WERI-Rb-1 (cell line): ENCODE measurements around the gene ALPK1.
"Not testable (repeated sequence)": the region's sequence is repeated elsewhere in the genome, so short reads cannot be mapped to it uniquely, and the experiment has no call there.

Experiments used
- DNase-seq: peaks from one replicate; pipeline ENCODE4 v3.0.0-alpha.2; 2020
- H3K27ac ChIP-seq: fragments of 250-450 bp; sonication (Bioruptor Pico); 2 replicates; pipeline ENCODE4 v1.5.1; 2020; ENCODE audit warnings: mild to moderate bottlenecking, moderate library complexity
- H3K27me3 ChIP-seq: fragments of 250-450 bp; sonication (Bioruptor Pico); 2 replicates; pipeline ENCODE4 v1.5.1; 2021; ENCODE audit warnings: mild to moderate bottlenecking, low read depth, moderate library complexity; ENCODE audit not compliant: insufficient read depth, severe bottlenecking
- H3K36me3 ChIP-seq: fragments of 250-450 bp; sonication (Bioruptor Pico); 2 replicates; pipeline ENCODE4 v1.5.1; 2020; ENCODE audit warnings: mild to moderate bottlenecking, moderate library complexity
- H3K4me3 ChIP-seq: 2 replicates; pipeline ENCODE4 v1.5.1; 2011; ENCODE audit warnings: low read depth, mild to moderate bottlenecking, control low read depth, low read length
- H3K9me3 ChIP-seq: fragments of 250-450 bp; sonication (Bioruptor Pico); 2 replicates; pipeline ENCODE4 v1.5.1; 2021; ENCODE audit warnings: mild to moderate bottlenecking, moderate library complexity; ENCODE audit not compliant: severe bottlenecking
- CTCF ChIP-seq: IDR thresholded peaks from 2 replicates; pipeline ENCODE4 v1.5.1; 2011; ENCODE audit warnings: low read depth, mild to moderate bottlenecking, control low read depth, inconsistent platforms, low read length

Gene ALPK1

GRCh38 chr4:112277220-112277619 lies 19.9 kb upstream of the ALPK1 start:
- H3K27ac ChIP-seq, result no peak overlapping the region

GRCh38 chr4:112277705-112278448 lies 19.3 kb upstream of the ALPK1 start:
- Histone ChIP-seq H3K27me3 (no peaks in the 10 kb centered on the region), H3K4me3 (no peak overlapping the region), H3K36me3 (peaks cover 25% of the 10 kb centered on the region), H3K9me3 (no peaks in the 10 kb centered on the region), H3K27ac (no peak overlapping the region)
- DNase-seq, result no peak
- TF ChIP-seq CTCF, result no peak

More at GRCh38 chr4:112277220-112277619, 19.9 kb upstream of the ALPK1 start:
- Histone ChIP-seq H3K27me3 (no peaks in the 10 kb centered on the region), H3K9me3 (no peaks in the 10 kb centered on the region), H3K4me3 (no peak overlapping the region), H3K36me3 (peaks cover 25% of the 10 kb centered on the region)
- TF ChIP-seq CTCF, result no peak
- no peak for DNase-seq

- Histone ChIP-seq H3K4me3 (no peak overlapping the region), H3K36me3 (peaks cover 29% of the 10 kb centered on the region), H3K27me3 (no peaks in the 10 kb centered on the region), H3K27ac (no peak overlapping the region), H3K9me3 (no peaks in the 10 kb centered on the region)
- no peak for TF ChIP-seq CTCF
- DNase-seq, result no peak
These were observed 17.9 kb upstream of the ALPK1 start for GRCh38 chr4:112279025-112279881.

- no peak for TF ChIP-seq CTCF
- Histone ChIP-seq H3K27me3 (no peaks in the 10 kb centered on the region), H3K36me3 (peaks cover 26% of the 10 kb centered on the region), H3K9me3 (no peaks in the 10 kb centered on the region), H3K27ac (no peak overlapping the region), H3K4me3 (no peak overlapping the region)
- no peak for DNase-seq
These were observed 17.3 kb upstream of the ALPK1 start for GRCh38 chr4:112279882-112280315.

- H3K27me3 ChIP-seq, result no peaks in the 10 kb centered on the region
- no peak overlapping the region for H3K4me3 ChIP-seq
- no peak for DNase-seq
- no peak overlapping the region for H3K27ac ChIP-seq
- TF ChIP-seq CTCF, result no peak
- H3K9me3 ChIP-seq, result no peaks in the 10 kb centered on the region
- H3K36me3 ChIP-seq, result peaks cover 24% of the 10 kb centered on the region
These were observed 16.6 kb upstream of the ALPK1 start for GRCh38 chr4:112280386-112281056.

GRCh38 chr4:112281895-112282398 lies 15.2 kb upstream of the ALPK1 start:
- H3K27me3 ChIP-seq, DNase-seq, H3K27ac ChIP-seq, H3K4me3 ChIP-seq, H3K9me3 ChIP-seq: not testable (repeated sequence)
- H3K36me3 ChIP-seq, result peaks cover 24% of the 10 kb centered on the region
